H9 (cell line): ENCODE data around the gene ATP6V0A4. TPM values are rescaled to one million over a fixed set of nuclear protein-coding genes. Genes with fewer than 3 reads are reported as not detected.
A peak's percentile ranks its signal among the peaks of the same experiment; 100 is the strongest.

Experiments
- DNase-seq: peaks from one replicate; pipeline ENCODE4 v3.0.0-alpha.2; 2017
- H2AFZ ChIP-seq: one replicate; pipeline ENCODE4 v1.6.1; 2013; ENCODE audit warnings: mild to moderate bottlenecking, low read length, control low read depth, moderate library complexity
- H2AK5ac ChIP-seq: 2 replicates; pipeline ENCODE4 v1.6.1; 2013; ENCODE audit warnings: low read length, control low read depth, mixed read lengths; ENCODE audit not compliant: insufficient read length
- H2BK120ac ChIP-seq: one replicate; pipeline ENCODE4 v1.6.1; 2013; ENCODE audit warnings: low read depth, mild to moderate bottlenecking, low read length, control low read depth, inconsistent platforms; ENCODE audit not compliant: poor library complexity, severe bottlenecking
- H2BK12ac ChIP-seq: 2 replicates; pipeline ENCODE4 v1.6.1; 2013; ENCODE audit warnings: low read length, control low read depth, mixed read lengths, low read depth; ENCODE audit not compliant: insufficient read length
- H2BK15ac ChIP-seq: 2 replicates; pipeline ENCODE4 v1.6.1; 2013; ENCODE audit warnings: low read depth, low read length, control low read depth
- H2BK20ac ChIP-seq: one replicate; pipeline ENCODE4 v1.6.1; 2013; ENCODE audit warnings: low read depth, mild to moderate bottlenecking, low read length, control low read depth, inconsistent platforms; ENCODE audit not compliant: poor library complexity, severe bottlenecking
- H2BK5ac ChIP-seq: 2 replicates; pipeline ENCODE4 v1.6.1; 2013; ENCODE audit warnings: low read length, control low read depth, mixed read lengths; ENCODE audit not compliant: insufficient read length
- H3K14ac ChIP-seq: 2 replicates; pipeline ENCODE4 v1.6.1; 2013; ENCODE audit warnings: low read length, control low read depth; ENCODE audit not compliant: insufficient read depth
- H3K18ac ChIP-seq: 2 replicates; pipeline ENCODE4 v1.6.1; 2013; ENCODE audit warnings: low read depth, mild to moderate bottlenecking, mixed read lengths, low read length, control low read depth; ENCODE audit not compliant: insufficient read length
- H3K23ac ChIP-seq: 2 replicates; pipeline ENCODE4 v1.6.1; 2013; ENCODE audit warnings: low read length, control low read depth, mixed read lengths, low read depth; ENCODE audit not compliant: insufficient read length
- H3K23me2 ChIP-seq: 2 replicates; pipeline ENCODE4 v1.6.1; 2013; ENCODE audit warnings: low read depth, mild to moderate bottlenecking, mixed read lengths, low read length, control low read depth; ENCODE audit not compliant: insufficient read length, poor library complexity, severe bottlenecking
- H3K27ac ChIP-seq: 2 replicates; pipeline ENCODE4 v1.5.1; 2013; ENCODE audit warnings: low read length, control low read depth, mixed read lengths, low read depth; ENCODE audit not compliant: insufficient read length
- H3K27me3 ChIP-seq: 2 replicates; pipeline ENCODE4 v1.6.1; 2013; ENCODE audit warnings: low read length, control low read depth, inconsistent platforms; ENCODE audit not compliant: insufficient read depth
- H3K4ac ChIP-seq: 2 replicates; pipeline ENCODE4 v1.6.1; 2013; ENCODE audit warnings: low read depth, mild to moderate bottlenecking, control low read depth, inconsistent platforms, low read length, moderate library complexity
- H3K4me1 ChIP-seq: 2 replicates; pipeline ENCODE4 v1.6.1; 2013; ENCODE audit warnings: low read length, control low read depth, inconsistent platforms; ENCODE audit not compliant: insufficient read depth
- H3K4me2 ChIP-seq: 2 replicates; pipeline ENCODE4 v1.6.1; 2013; ENCODE audit warnings: low read length, control low read depth, mixed read lengths; ENCODE audit not compliant: insufficient read length, insufficient read depth
- H3K56ac ChIP-seq: 2 replicates; pipeline ENCODE4 v1.6.1; 2013; ENCODE audit warnings: low read depth, mild to moderate bottlenecking, mixed read lengths, low read length, control low read depth; ENCODE audit not compliant: insufficient read length
- H3K79me1 ChIP-seq: 2 replicates; pipeline ENCODE4 v1.6.1; 2013; ENCODE audit warnings: low read depth, mild to moderate bottlenecking, moderate library complexity, low read length, control low read depth, inconsistent platforms; ENCODE audit not compliant: insufficient read depth, poor library complexity, severe bottlenecking
- H3K79me2 ChIP-seq: 2 replicates; pipeline ENCODE4 v1.6.1; 2013; ENCODE audit warnings: low read length, control low read depth, inconsistent platforms; ENCODE audit not compliant: insufficient read depth
- H3K9ac ChIP-seq: 2 replicates; pipeline ENCODE4 v1.6.1; 2013; ENCODE audit warnings: low read length, control low read depth, mixed read lengths; ENCODE audit not compliant: insufficient read length; ENCODE audit errors: extremely low read depth
- H3K9me3 ChIP-seq: one replicate; pipeline ENCODE4 v1.6.1; 2013; ENCODE audit warnings: low read depth, low read length, inconsistent platforms; ENCODE audit not compliant: control insufficient read depth
- H3T11ph ChIP-seq: one replicate; pipeline ENCODE4 v1.6.1; 2013; ENCODE audit warnings: mild to moderate bottlenecking, low read length, control low read depth, inconsistent platforms
- H4K20me1 ChIP-seq: one replicate; pipeline ENCODE4 v1.6.1; 2013; ENCODE audit not compliant: control insufficient read depth, insufficient read length, insufficient read depth
- H4K5ac ChIP-seq: 2 replicates; pipeline ENCODE4 v1.6.1; 2013; ENCODE audit warnings: low read depth, mild to moderate bottlenecking, mixed read lengths, low read length, control low read depth; ENCODE audit not compliant: insufficient read length
- H4K8ac ChIP-seq: replicated peaks from 2 replicates; pipeline ENCODE4 v1.6.1; 2013; ENCODE audit warnings: low read length, control low read depth, mixed read lengths, low read depth; ENCODE audit not compliant: insufficient read length
- H4K91ac ChIP-seq: 2 replicates; pipeline ENCODE4 v1.6.1; 2013; ENCODE audit warnings: low read depth, mild to moderate bottlenecking, moderate library complexity, mixed read lengths, low read length, control low read depth; ENCODE audit not compliant: insufficient read length
- H3K27ac Mint-ChIP-seq, 3 experiments: 2 replicates in 2 of 3; 3 replicates in 1 of 3; pipeline ENCODE4 v1.8.0; 2020 to 2021; ENCODE audit warnings: mixed read lengths in 3 of 3, mild to moderate bottlenecking in 1 of 3, moderate library complexity in 1 of 3
- H3K27me3 Mint-ChIP-seq: 2 replicates; pipeline ENCODE4 v1.8.0; 2021; ENCODE audit warnings: low read depth, mild to moderate bottlenecking, moderate library complexity, mixed read lengths
- H3K36me3 Mint-ChIP-seq, 3 experiments: 2 replicates in 2 of 3; 3 replicates in 1 of 3; pipeline ENCODE4 v1.8.0; 2020 to 2021; ENCODE audit warnings: low read depth in 3 of 3, mixed read lengths in 3 of 3; ENCODE audit not compliant: insufficient read depth in 1 of 3
- H3K4me1 Mint-ChIP-seq, 2 experiments: 2 replicates each; pipeline ENCODE4 v1.8.0; 2020; ENCODE audit warnings: mixed read lengths in 2 of 2
- H3K4me3 Mint-ChIP-seq, 2 experiments: 2 replicates in 1 of 2; 3 replicates in 1 of 2; pipeline ENCODE4 v1.8.0; 2020 to 2021; ENCODE audit warnings: mild to moderate bottlenecking in 2 of 2, mixed read lengths in 2 of 2, moderate library complexity in 1 of 2
- H3K9me3 Mint-ChIP-seq, 2 experiments: 2 replicates in 1 of 2; 3 replicates in 1 of 2; pipeline ENCODE4 v1.8.0; 2020; ENCODE audit warnings: mild to moderate bottlenecking in 2 of 2, mixed read lengths in 2 of 2, moderate library complexity in 1 of 2
- WGBS: extraction: QIAGEN DNeasy Blood & Tissue Kit; methylation state at CpG from one replicate; pipeline ENCODE4 v1.1.7; 2013; ENCODE audit warnings: missing lambda C conversion rate, low lambda C conversion rate, mixed read lengths; ENCODE audit not compliant: insufficient read length; ENCODE audit errors: extremely low coverage; 5-methylcytosine and 5-hydroxymethylcytosine counted together
- total RNA-seq: library from RNA; stranded (reverse); gene quantifications from 2 replicates; pipeline ENCODE4 v1.2.1, GENCODE V29; 2021
- TF ChIP-seq, protein P1 (sequence below): fragments of 200-600 bp; sonication (generic); conservative IDR thresholded peaks from 3 replicates; pipeline ENCODE4 v1.8.0; 2021; ENCODE audit warnings: antibody characterized with exemption, mild to moderate bottlenecking

Gene ATP6V0A4
- total RNA-seq, 1 experiment from 2014 or later = 0.79 TPM

GRCh38 chr7:138773817-138774216 is 24.2 kb downstream of the ATP6V0A4 start:
- no CpG with 5 or more reads among the region's 12 CpGs for WGBS

More at GRCh38 chr7:138773817-138774216, 24.2 kb downstream of the ATP6V0A4 start:
- no peak overlapping the region for H2BK120ac ChIP-seq
- peaks cover 3% of the 10 kb centered on the region; the same call in 1 of the 2 replicates for H3K27me3 ChIP-seq
- no peaks in the 10 kb centered on the region for H3K23me2 ChIP-seq
- no peak overlapping the region for H2BK5ac ChIP-seq
- H3K4me1 Mint-ChIP-seq = peaks cover 21 to 27% of the 10 kb centered on the region in 2 experiments
- peak overlapping the region; percentile 5 for H3K18ac ChIP-seq
- peaks cover 7% of the 10 kb centered on the region for H3K27me3 Mint-ChIP-seq
- no peak overlapping the region for H3K23ac ChIP-seq
- no peak overlapping the region for H3K4me3 Mint-ChIP-seq
- peak overlapping the region; percentile 11 for H3K4me2 ChIP-seq
- H4K5ac ChIP-seq = no peak overlapping the region
- H2AFZ ChIP-seq = no peak overlapping the region
- no peak overlapping the region for H4K91ac ChIP-seq
- no peak overlapping the region for H4K8ac ChIP-seq
- H2BK20ac ChIP-seq = no peak overlapping the region
- TF ChIP-seq, protein P1, sequence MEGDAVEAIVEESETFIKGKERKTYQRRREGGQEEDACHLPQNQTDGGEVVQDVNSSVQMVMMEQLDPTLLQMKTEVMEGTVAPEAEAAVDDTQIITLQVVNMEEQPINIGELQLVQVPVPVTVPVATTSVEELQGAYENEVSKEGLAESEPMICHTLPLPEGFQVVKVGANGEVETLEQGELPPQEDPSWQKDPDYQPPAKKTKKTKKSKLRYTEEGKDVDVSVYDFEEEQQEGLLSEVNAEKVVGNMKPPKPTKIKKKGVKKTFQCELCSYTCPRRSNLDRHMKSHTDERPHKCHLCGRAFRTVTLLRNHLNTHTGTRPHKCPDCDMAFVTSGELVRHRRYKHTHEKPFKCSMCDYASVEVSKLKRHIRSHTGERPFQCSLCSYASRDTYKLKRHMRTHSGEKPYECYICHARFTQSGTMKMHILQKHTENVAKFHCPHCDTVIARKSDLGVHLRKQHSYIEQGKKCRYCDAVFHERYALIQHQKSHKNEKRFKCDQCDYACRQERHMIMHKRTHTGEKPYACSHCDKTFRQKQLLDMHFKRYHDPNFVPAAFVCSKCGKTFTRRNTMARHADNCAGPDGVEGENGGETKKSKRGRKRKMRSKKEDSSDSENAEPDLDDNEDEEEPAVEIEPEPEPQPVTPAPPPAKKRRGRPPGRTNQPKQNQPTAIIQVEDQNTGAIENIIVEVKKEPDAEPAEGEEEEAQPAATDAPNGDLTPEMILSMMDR = peak; percentile 37; the same call in 2 of the 3 replicates
- no peaks in the 10 kb centered on the region for H3K9me3 ChIP-seq
- H3K4ac ChIP-seq = no peak overlapping the region
- H3K79me1 ChIP-seq = no peaks in the 10 kb centered on the region
- H3T11ph ChIP-seq = no peak overlapping the region
- H3K9me3 Mint-ChIP-seq = no peaks in the 10 kb centered on the region; a peak in 1 of 5 replicates
- no peaks in the 10 kb centered on the region for H4K20me1 ChIP-seq
- H2BK12ac ChIP-seq = no peak overlapping the region
- H2BK15ac ChIP-seq = no peak overlapping the region
- H2AK5ac ChIP-seq = no peak overlapping the region
- no peaks in the 10 kb centered on the region for H3K36me3 Mint-ChIP-seq
- H3K9ac ChIP-seq = no peak overlapping the region
- H3K27ac Mint-ChIP-seq = no peak overlapping the region; a peak in 1 of 7 replicates
- H3K14ac ChIP-seq = no peak overlapping the region; the same call in 1 of the 2 replicates
- H3K79me2 ChIP-seq = no peaks in the 10 kb centered on the region
- H3K27ac ChIP-seq = no peak overlapping the region
- peaks cover 4% of the 10 kb centered on the region for H3K4me1 ChIP-seq
- no peak overlapping the region for H3K56ac ChIP-seq
- DNase-seq = peak; percentile 86
